ENCODE data around the gene PRKCA. TPM values are rescaled to one million over a fixed set of nuclear protein-coding genes. Genes with fewer than 3 reads are reported as not detected.

PRKCA gene
- total and polyA plus RNA-seq, 9 of the 15 experiments (the other 6 are each of a cell fraction or from before 2014, with no cell fraction given): 3.2 to 33.0 (median 17.8) TPM

DNA sequence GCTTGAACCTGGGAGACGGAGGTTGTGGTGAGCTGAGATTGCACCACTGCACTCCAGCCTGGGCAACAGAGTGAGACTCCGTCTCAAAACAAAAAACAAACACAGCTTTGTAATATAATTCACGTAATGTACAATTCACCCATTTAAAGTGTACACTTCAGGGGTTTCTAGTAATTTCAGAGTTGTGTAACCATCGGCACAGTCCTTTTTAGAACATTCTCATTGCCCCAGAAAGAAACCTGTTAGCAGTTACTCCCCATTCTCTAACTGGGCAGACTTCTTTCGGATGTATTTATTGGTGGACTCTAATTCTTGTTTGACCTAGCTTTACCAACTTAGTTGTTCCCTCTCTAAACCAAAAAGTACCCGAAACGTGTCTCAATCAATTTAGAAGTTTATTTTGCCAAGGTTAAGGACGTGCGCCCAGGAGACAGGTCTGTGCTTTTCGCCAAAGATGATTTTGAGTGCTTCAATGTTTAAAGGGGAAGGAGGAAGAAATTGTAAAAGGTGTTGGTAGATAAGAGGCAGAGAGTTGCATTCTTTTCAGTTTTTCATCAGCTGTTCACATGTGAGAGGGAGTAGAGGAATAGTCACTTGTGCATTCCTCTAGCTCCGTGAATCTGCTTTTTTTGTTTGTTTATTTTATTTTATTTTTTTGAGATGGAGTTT lies 175.3 kb downstream of the PRKCA start:
- Histone ChIP-seq H3K27me3 (ENCODE audit: control insufficient read depth in 2 of 2, insufficient read depth in 2 of 2, low read length in 2 of 2) (no peaks in the 10 kb centered on the region), H3K27ac (ENCODE audit: extremely low read depth, low read depth, low read length) (no peak overlapping the region), H3K4me2 (ENCODE audit: insufficient read depth, low read length) (no peak overlapping the region), H2AFZ (ENCODE audit: low read depth, low read length) (no peak overlapping the region), H3K9me3 (replicated peaks; ENCODE audit: control insufficient read depth, insufficient read depth, low read depth, low read length) (no peaks in the 10 kb centered on the region), H4K20me1 (replicated peaks; ENCODE audit: control insufficient read depth, insufficient read depth, low read length) (no peaks in the 10 kb centered on the region), H3K4me3 (no peak overlapping the region), H3K4me1 (replicated peaks in 1 of 2; ENCODE audit: control insufficient read depth in 2 of 2, insufficient read depth in 2 of 2, low read length in 2 of 2) (peaks cover 0 to 5% of the 10 kb centered on the region in 2 experiments; a peak in 2 of 5 replicates), H3K36me3 (ENCODE audit: control insufficient read depth, insufficient read depth, low read length) (no peaks in the 10 kb centered on the region), H3K9me1 (ENCODE audit: control insufficient read depth, insufficient read depth, low read length) (no peaks in the 10 kb centered on the region), H3K79me2 (ENCODE audit: control insufficient read depth, insufficient read depth, low read length) (no peaks in the 10 kb centered on the region; the same call in 2 of the 3 replicates), H3K9ac (ENCODE audit: insufficient read depth in 1 of 2, low read depth in 2 of 2, low read length in 2 of 2) (no peak overlapping the region)
- CTCF ChIA-PET (ENCODE audit: low intra/inter-chr PET ratio): no interaction called here
- ATAC-seq (no peak), FAIRE-seq (no peak), DNase-seq (ENCODE audit: extremely low read depth in 1 of 4, low spot score in 3 of 4) (no peak)
- BruUV-seq (replicated peaks): no TSS peak
- POLR2A ChIA-PET: interaction anchor here (0.7 kb wide), 1 partner anchor 28 kb away, joined by 5 read pairs; no protein-coding TSS in a partner anchor
- in situ Hi-C loops (cut with MboI) (no loop called here), intact Hi-C loops (cut with micrococcal nuclease) (no loop called here)
- 88% methylated on average over 10 of the region's 11 CpGs for WGBS (ENCODE audit: insufficient coverage, low coverage, missing lambda C conversion rate)
- TF ChIP-seq ZNF3 (CRISPR knock-in tag; IDR thresholded peaks at IDR 0.05): no peak
- TF ChIP-seq SMARCC2 (IDR thresholded peaks at IDR 0.05; ENCODE audit: low read depth): no peak
- no peak for TF ChIP-seq SRSF9 (IDR thresholded peaks at IDR 0.05; ENCODE audit: borderline replicate concordance, low read depth, low read length)
- TF ChIP-seq MCM3 (IDR thresholded peaks at IDR 0.05): no peak
- TF ChIP-seq, protein P1, sequence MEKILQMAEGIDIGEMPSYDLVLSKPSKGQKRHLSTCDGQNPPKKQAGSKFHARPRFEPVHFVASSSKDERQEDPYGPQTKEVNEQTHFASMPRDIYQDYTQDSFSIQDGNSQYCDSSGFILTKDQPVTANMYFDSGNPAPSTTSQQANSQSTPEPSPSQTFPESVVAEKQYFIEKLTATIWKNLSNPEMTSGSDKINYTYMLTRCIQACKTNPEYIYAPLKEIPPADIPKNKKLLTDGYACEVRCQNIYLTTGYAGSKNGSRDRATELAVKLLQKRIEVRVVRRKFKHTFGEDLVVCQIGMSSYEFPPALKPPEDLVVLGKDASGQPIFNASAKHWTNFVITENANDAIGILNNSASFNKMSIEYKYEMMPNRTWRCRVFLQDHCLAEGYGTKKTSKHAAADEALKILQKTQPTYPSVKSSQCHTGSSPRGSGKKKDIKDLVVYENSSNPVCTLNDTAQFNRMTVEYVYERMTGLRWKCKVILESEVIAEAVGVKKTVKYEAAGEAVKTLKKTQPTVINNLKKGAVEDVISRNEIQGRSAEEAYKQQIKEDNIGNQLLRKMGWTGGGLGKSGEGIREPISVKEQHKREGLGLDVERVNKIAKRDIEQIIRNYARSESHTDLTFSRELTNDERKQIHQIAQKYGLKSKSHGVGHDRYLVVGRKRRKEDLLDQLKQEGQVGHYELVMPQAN (IDR thresholded peaks at IDR 0.05; ENCODE audit: borderline replicate concordance): no peak
- TF ChIP-seq CGGBP1 (CRISPR knock-in tag; IDR thresholded peaks at IDR 0.05): no peak
- TF ChIP-seq XRCC3 (IDR thresholded peaks at IDR 0.05): no peak
- no peak for TF ChIP-seq CBX5 (IDR thresholded peaks at IDR 0.05; ENCODE audit: borderline replicate concordance, low read depth)
- no peak for TF ChIP-seq TAF15 (IDR thresholded peaks at IDR 0.05; ENCODE audit: low read depth, low read length)
- TF ChIP-seq CHD4 (IDR thresholded peaks at IDR 0.05; ENCODE audit: insufficient read depth, insufficient replicate concordance, low read depth, low read length, poor library complexity, severe bottlenecking): no peak

All from K562 (cell line).